HG03108 (cell line): ENCODE results near the gene PEX11B.
A peak's percentile ranks its signal among the peaks of the same experiment; 100 is the strongest.

Experiments
- ATAC-seq: cut with Tn5 transposase; IDR thresholded peaks from one replicate; pipeline ENCODE4 v1.9.1; 2021; ENCODE audit warnings: moderate library complexity; ENCODE audit not compliant: unreplicated experiment

Gene PEX11B, protein sequence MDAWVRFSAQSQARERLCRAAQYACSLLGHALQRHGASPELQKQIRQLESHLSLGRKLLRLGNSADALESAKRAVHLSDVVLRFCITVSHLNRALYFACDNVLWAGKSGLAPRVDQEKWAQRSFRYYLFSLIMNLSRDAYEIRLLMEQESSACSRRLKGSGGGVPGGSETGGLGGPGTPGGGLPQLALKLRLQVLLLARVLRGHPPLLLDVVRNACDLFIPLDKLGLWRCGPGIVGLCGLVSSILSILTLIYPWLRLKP

DNA sequence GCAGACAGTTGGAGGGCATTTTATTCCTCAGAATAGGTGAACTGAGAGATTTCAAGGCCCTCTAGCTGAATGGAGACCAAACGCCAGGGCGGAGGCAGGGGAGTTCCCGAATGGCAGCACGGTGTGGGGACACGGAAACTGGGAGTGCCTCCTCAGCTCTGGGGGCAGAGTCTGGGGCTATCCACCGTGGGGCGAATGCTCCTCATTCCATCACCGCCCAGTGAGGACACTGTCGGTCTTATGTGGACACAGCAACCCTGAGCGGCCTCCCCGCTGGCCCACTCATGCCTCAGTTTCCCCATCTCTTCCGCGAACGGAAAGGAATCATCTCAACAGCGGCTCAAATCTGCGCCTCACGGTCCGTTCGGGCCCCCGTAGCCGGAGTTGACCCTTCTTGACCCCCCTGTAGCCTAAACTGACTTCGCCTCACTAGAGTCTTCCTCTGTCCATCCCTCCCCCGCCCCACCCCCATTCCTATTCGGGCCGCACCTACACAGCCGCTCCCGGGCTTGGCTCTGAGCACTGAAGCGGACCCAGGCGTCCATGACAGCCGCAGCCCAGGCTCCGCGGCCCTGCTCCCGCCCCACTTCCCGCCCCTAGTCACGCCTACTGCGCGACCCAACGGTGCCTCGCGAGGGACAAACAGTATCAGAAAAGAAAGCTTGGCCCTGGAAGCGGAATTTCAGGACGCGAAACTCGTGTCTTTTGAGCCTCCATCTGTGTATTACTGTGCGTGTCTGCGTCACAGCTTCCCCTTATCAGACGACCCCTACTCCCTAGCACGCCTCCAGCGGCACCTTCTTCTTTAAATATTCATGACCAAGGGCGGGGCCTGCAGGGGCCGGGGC, at the start of gene PEX11B:
TSS of gene PEX11B (minus strand) at position 574 of the 848 bp plus-strand sequence. CDS start at position 545, 29 bp downstream.
- ATAC-seq, result peak; percentile 63

DNA sequence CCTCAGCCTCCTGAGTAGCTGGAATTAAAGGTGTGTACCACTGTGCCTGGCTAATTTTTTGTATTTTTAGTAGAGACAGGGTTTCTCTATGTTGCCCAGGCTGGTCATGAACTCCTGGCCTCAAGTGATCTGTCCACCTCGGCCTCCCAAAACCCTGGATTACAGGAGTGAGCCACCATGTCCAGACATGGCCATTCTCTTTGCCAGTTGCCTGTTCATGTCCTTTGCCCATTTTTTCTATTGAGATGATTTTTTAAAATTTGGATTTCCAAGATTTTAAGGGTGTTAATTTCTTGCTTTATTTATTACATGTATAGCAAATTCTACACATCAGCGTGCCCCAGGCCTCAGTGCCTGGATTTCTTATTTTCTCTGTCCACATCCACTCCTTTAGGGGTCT, 48.8 kb upstream of the PEX11B start:
- ATAC-seq, result no peak

DNA sequence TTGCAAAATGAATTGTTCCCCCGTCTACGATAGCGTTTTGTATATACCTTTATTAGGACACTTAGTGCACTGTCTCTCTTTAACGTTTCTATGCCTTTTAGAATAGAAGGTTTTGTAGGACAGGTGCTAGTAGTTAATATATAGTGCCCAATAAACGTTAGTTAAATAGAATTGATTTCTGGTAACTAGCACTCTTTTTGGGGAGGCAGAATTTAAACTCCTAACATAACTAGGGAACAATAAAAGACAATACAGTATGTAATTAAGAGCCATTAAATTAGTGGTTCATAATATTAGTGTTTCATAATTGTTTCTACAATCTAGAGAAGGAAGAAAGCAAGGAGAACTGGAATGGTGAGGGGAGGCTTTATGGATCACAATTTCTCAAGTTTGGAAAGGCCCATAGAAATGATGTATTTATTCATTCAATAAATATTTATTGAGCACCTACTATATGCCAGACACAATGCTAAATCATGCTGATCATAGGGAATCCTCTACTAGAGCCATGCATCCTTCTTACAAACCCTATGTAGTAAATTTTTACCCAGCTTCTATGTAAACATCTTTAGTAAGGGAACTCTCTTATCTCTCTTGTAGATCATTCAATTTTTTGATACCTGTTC, 46.7 kb upstream of the PEX11B start:
- no peak for ATAC-seq

GRCh38 chr1:145964328-145965118, 46.0 kb upstream of the PEX11B start, which contains the start of the genes ANKRD34A and POLR3GL:
TSS of gene ANKRD34A (minus strand) at chr1:145964575. CDS start at chr1:145961759, 2,816 bp downstream.
TSS of gene POLR3GL (plus strand) at chr1:145964690. CDS start at chr1:145974866, 10,176 bp downstream.
- ATAC-seq, result peak; percentile 89

GRCh38 chr1:145963265-145964019, 44.9 kb upstream of the PEX11B start:
- no peak for ATAC-seq

- ATAC-seq, result no peak
Observed at GRCh38 chr1:145962157-145963102, 43.9 kb upstream of the PEX11B start.

DNA sequence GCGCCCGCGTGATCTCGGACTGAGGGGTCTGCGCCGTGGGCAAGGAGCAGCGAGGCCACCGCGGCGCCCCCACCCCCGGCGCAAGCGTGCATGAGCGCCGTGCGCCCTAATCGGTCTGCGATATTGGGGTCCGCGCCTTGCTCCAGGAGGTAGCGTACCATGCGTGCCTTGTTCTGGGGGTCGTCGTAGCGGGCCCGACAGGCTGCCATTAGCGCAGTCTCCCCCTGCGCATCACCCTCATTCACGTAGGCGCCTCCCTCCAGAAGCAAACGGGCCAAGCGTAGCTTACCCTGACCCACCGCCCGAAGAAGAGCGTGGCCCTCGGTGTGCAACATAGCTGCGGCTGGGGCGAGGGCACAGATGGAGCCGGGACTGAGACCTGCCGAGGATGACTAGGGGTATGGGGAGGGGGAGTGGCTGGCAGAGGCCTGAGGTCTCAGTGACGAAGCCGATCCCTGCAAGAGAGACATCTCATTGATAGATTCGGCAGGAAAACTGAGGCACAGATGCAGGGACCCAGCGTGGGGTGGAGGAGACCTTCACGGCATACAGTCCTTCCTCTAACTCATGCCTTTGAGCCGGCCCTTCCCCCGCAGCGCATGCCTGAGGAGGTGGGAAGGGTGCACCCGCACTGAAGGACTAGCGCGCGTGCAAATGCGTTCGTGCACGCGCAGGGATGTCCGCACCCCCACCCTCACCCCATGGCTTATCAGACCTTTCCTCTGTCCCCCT, 43.1 kb upstream of the PEX11B start:
- no peak for ATAC-seq

GRCh38 chr1:145961109-145961424, 42.5 kb upstream of the PEX11B start:
- ATAC-seq, result no peak

GRCh38 chr1:145960468-145961108, 42.1 kb upstream of the PEX11B start:
- ATAC-seq, result no peak

DNA sequence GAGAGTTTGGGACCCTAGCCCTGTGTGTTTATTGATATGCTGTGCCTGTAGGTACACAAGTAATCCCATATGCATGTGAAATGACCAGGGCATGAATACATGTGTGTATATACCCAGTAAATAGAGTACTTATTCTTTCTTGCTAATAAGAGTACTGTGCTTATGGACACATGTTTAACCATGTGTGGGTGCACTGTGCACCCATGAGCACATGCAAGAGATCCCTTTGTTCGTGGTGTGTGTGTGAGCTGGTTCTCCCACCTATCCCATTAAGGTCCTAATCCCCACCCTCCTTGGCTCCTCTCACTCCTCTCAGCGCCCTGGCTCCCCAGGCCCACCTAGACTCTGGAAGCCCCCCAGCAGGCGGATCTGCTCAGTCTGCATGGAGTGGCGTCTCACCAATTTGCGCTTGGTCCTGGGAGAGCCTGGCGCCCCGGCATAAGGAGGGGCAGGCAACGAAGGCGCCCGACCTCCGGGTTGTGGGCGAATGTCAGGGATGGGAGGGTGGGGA, 41.5 kb upstream of the PEX11B start:
- no peak for ATAC-seq

DNA sequence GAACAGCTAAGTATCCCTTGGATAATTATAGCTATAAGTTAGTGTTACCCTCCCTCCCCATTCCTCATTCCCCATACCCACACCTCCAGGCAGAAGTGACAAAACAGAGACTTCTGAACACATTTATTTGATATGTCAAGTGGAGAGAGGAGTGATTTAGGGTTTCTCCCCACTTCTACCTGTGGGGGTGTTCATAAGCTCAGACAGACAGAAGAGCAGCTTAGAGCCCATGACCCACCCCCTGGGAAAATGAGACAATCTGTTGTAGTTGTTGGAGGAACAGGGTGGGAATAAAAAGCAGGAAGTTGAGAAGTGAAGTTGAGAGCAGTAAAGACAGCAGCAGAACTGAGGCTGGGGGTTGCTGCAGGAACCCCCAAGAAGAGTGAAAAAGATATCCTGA, 40.8 kb upstream of the PEX11B start:
- ATAC-seq, result no peak

GRCh38 chr1:145958734-145959133, 40.2 kb upstream of the PEX11B start:
- ATAC-seq, result no peak

DNA sequence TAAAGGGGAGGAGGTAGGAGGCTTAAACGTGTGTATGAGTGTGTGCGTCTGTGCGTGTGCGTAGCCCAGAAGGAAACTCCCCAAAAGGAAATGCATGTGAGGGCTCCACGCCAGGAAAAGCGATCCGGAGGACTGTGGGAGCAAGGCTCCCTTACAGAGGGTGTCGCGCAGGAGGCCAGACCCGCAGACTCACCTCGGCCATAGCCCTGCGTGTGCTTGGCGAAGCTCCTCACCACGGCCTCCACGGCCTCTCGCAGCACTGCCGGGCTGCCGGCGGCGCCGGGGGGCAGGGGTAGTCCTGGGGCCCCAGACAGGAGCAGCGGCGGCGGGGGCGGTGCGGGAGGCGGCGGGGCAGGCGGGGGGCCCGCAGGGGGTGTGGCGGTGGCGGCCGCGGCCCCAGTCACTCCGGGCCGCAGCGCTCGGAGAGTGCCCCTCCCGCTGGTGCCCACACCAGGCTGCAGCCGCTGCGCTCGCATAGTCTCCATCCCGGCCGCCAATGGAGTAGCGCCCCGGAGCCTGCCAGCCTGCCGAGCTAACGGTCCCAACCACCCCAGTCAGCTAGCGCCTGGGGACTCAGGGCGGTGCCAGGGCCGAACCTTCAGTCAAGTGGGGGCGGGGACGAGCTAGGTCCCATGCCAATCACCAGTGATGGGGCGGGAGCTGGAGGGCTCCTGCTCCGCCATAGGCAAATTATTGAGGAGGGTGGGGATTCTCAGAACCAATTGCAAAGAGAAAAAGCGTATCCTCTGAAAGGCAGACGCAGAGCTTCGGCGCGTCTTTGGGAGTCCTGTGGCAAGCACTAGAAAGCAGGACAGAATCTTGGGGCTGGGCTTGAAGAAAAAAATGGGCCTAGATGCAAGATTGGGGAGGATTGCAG, 39.2 kb upstream of the PEX11B start, which contains the start of gene LIX1L:
TSS of gene LIX1L (minus strand) at position 575 of the 877 bp plus-strand sequence. CDS start at position 485, 90 bp downstream.
- ATAC-seq, result peak; percentile 85

DNA sequence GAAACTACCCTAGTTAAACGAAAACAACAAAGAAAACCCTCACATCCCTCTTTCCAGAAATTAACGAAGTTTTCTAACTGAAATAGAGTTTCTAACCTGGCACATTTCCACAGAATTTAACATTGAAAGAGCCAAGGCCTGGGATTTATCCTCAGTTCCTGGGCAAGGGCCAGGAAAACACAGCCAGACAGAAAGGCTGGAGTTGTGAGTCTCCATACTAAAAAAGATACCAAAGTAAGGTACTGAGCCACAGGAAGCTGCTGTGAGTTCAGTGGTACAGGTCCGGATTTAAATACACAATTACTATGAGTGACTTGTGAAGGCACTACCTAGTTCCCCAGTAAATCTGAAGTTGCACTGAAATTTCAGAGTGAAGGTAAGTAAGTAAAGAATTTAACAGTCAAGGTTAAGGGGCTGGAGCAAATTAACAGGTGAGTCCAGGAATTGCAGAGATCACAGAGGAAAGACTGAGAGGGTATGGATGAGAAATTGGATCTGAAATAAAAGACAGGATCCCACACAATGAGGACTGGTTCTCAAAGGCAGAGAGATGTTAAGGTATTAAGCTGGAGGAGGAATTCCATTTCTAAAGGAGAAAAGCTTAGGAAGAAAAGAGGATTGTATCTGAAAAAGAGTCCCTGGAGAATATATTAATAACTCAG, 38.4 kb upstream of the PEX11B start:
- ATAC-seq, result no peak

DNA sequence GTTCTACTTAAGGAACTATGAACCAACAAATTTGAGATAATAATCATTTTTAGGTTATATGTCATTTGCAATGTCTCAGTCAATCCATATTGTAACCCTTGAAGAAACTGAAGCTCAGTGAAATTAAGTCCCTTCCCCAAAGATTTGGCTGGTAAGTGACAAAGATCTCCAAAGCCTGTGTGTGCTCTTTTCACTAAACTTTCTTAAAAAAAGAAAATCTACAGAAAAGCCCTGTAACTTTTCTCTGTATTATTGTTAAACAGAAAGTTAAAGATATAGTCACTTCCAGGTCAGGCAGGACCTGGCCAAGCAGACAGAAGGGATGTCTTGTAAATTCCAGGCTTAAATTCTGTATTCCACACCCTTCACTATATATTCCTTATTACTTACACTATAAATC, 37.8 kb upstream of the PEX11B start:
- no peak for ATAC-seq

DNA sequence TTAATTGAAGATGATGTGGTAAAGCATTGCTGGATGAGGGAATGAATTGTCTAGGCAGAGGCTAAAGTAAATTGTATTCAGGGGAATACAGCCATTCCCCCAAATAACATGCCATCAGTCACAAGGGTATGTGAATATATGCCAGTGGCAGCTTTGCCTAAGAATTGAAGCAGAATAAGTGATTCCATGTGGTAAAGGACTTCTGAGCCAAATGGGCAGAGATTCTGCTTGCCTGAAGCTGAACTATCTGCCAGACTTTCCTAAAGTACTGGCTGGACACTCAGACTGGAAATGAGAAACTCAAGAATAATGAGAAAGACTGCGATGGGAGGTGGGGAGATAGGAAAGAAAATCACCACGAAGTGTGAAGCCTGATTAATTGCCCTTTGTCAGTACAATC, 36.9 kb upstream of the PEX11B start:
- ATAC-seq, result no peak
